Endothelial cell of umbilical vein (primary cell): ENCODE measurements around the gene ACADS. TPM values are rescaled to one million over a fixed set of nuclear protein-coding genes. Genes with fewer than 3 reads are reported as not detected.

Experiments used
- BruUV-seq: library from RNA; stranded (reverse); fragments of 400-500 nt; replicated peaks from 2 replicates; lab custom pipeline; 2021; lab: Mats Ljungman, UMichigan
- CTCF ChIA-PET: fragments of 300-600, 350-600 bp; sonication (Branson Sonifier 250); formaldehyde crosslinking; loops from one replicate; lab custom pipeline; 2021; ENCODE audit warnings: antibody characterized with exemption, inconsistent platforms; lab: Charles Lee
- POLR2A ChIA-PET: fragments of 300-600, 350-600 bp; sonication (Branson Sonifier 250); formaldehyde crosslinking; loops from one replicate; lab custom pipeline; 2021; ENCODE audit warnings: antibody characterized with exemption, inconsistent platforms; lab: Charles Lee
- DNase-seq: peaks from one replicate; pipeline ENCODE4 v3.0.0-alpha.2; 2011; ENCODE audit warnings: low read depth, low spot score
- FAIRE-seq: peaks from 2 replicates; lab custom pipeline; 2011; peaks lifted over from hg19 to GRCh38; lab: Jason Lieb, UNC
- H2AFZ ChIP-seq: 2 replicates; pipeline ENCODE4 v1.6.0; 2012; ENCODE audit warnings: low read depth, low read length, control low read depth, inconsistent platforms
- H3K27ac ChIP-seq: 2 replicates; pipeline ENCODE4 v1.5.1; 2011; ENCODE audit warnings: low read depth, mild to moderate bottlenecking, control low read depth, low read length, moderate library complexity; ENCODE audit not compliant: insufficient read depth
- H3K27me3 ChIP-seq, 2 experiments: 2 replicates each; pipeline versions ENCODE4 v1.6.0 to v1.6.1; 2011; ENCODE audit warnings: low read length in 2 of 2, mixed read lengths in 1 of 2; ENCODE audit not compliant: control insufficient read depth in 2 of 2, insufficient read depth in 2 of 2
- H3K36me3 ChIP-seq, 2 experiments: 2 replicates in 1 of 2; 3 replicates in 1 of 2; pipeline ENCODE4 v1.5.1; 2011; ENCODE audit warnings: low read length in 2 of 2, mild to moderate bottlenecking in 1 of 2, moderate library complexity in 1 of 2; ENCODE audit not compliant: control insufficient read depth in 2 of 2, insufficient read depth in 2 of 2; ENCODE audit errors: extremely low read depth in 1 of 2
- H3K4me1 ChIP-seq: 3 replicates; pipeline ENCODE4 v1.5.1; 2011; ENCODE audit warnings: mild to moderate bottlenecking, low read length; ENCODE audit not compliant: control insufficient read depth, insufficient read depth; ENCODE audit errors: extremely low read depth
- H3K4me2 ChIP-seq: 2 replicates; pipeline ENCODE4 v1.6.1; 2011; ENCODE audit warnings: low read length, control low read depth, mixed read lengths; ENCODE audit not compliant: insufficient read depth
- H3K4me3 ChIP-seq, 3 experiments: fragments of 200-600 bp in 1 of 3; sonication (generic), shearing (Covaris generic) in 1 of 3; replicated peaks in 1 of 3; 2 replicates each; pipeline ENCODE4 v1.5.1; 2011 to 2016; ENCODE audit warnings: control low read depth in 3 of 3, low read length in 3 of 3, mild to moderate bottlenecking in 2 of 3, inconsistent platforms in 1 of 3, low read depth in 1 of 3, moderate library complexity in 1 of 3; ENCODE audit not compliant: insufficient read depth in 1 of 3
- H3K79me2 ChIP-seq: 2 replicates; pipeline ENCODE4 v1.6.0; 2012; ENCODE audit warnings: low read length, inconsistent platforms; ENCODE audit not compliant: control insufficient read depth, insufficient read depth
- H3K9ac ChIP-seq: replicated peaks from 2 replicates; pipeline ENCODE3; 2011; ENCODE audit warnings: low read length, control low read depth; ENCODE audit not compliant: insufficient read depth; ENCODE audit errors: extremely low read depth
- H3K9me1 ChIP-seq: replicated peaks from 3 replicates; pipeline ENCODE4 v1.6.0; 2011; ENCODE audit warnings: mild to moderate bottlenecking, low read length; ENCODE audit not compliant: control insufficient read depth, insufficient read depth; ENCODE audit errors: extremely low read depth
- H3K9me3 ChIP-seq: replicated peaks from 2 replicates; pipeline ENCODE4 v1.5.1; 2012; ENCODE audit warnings: low read length, inconsistent platforms; ENCODE audit not compliant: control insufficient read depth, insufficient read depth
- H4K20me1 ChIP-seq: replicated peaks from 2 replicates; pipeline ENCODE3; 2011; ENCODE audit warnings: mild to moderate bottlenecking, low read length; ENCODE audit not compliant: control insufficient read depth, insufficient read depth; ENCODE audit errors: extremely low read depth
- EZH2 ChIP-seq: IDR thresholded peaks from 2 replicates; pipeline ENCODE4 v1.6.1; 2012; ENCODE audit warnings: borderline replicate concordance, low read depth, mild to moderate bottlenecking, moderate library complexity, low read length, inconsistent platforms; ENCODE audit not compliant: severe bottlenecking
- FOS ChIP-seq: IDR thresholded peaks from 2 replicates; pipeline ENCODE4 v1.6.1; 2011; ENCODE audit warnings: mild to moderate bottlenecking, low read length, moderate library complexity, borderline replicate concordance; ENCODE audit not compliant: insufficient read depth
- GATA2 ChIP-seq: IDR thresholded peaks from 2 replicates; pipeline ENCODE4 v1.7.0; 2011; ENCODE audit warnings: low read depth, mild to moderate bottlenecking, moderate library complexity, mixed read lengths, low read length; ENCODE audit not compliant: insufficient read length, insufficient read depth
- JUN ChIP-seq: IDR thresholded peaks from 2 replicates; pipeline ENCODE4 v1.6.1; 2011; ENCODE audit warnings: borderline replicate concordance, low read depth; ENCODE audit not compliant: insufficient read length, insufficient read depth
- MYC ChIP-seq: IDR thresholded peaks from one replicate; pipeline ENCODE4 v1.6.1; 2011; ENCODE audit warnings: mild to moderate bottlenecking, low read depth, low read length
- POLR2A ChIP-seq: IDR thresholded peaks from 2 replicates; pipeline ENCODE4 v1.6.1; 2012; ENCODE audit warnings: low read depth, mild to moderate bottlenecking, control low read depth, low read length
- POLR2AphosphoS5 ChIP-seq: IDR thresholded peaks from 2 replicates; pipeline ENCODE4 v1.6.1; 2012; ENCODE audit warnings: low read depth, mild to moderate bottlenecking, control low read depth, low read length, moderate library complexity; ENCODE audit not compliant: insufficient read depth
- dilution Hi-C: fragments of 300-500 bp; cut with MboI; formaldehyde crosslinking; loops from one replicate; pipeline ENCODE4 v1.15.0; 2019; ENCODE audit warnings: low sequenced_read_pairs; ENCODE audit not compliant: extremely low pct_ligation_motif_present
- intact Hi-C: fragments of 100-400 bp; cut with micrococcal nuclease; formaldehyde crosslinking; loops from one replicate; pipeline ENCODE4 v1.10.0; 2022
- polyA plus RNA-seq, 4 experiments: library from polyadenylated mRNA; depleted of rRNA in 3 of 4; stranded (reverse) in 3 of 4; unstranded in 1 of 4; fragments of >200 nt; gene quantifications; 2 replicates each; pipeline versions ENCODE4 v1.2.1 to v1.2.3, GENCODE V29; 2011 to 2012; ENCODE audit warnings: missing spikeins in 1 of 4
- total RNA-seq: library from RNA; stranded (reverse); gene quantifications from 2 replicates; pipeline ENCODE4 v1.2.3, GENCODE V29; 2021
- TF ChIP-seq, protein P1 (sequence below): IDR thresholded peaks from 2 replicates; pipeline ENCODE4 v1.6.1; 2011; ENCODE audit not compliant: insufficient read depth, insufficient read length
- TF ChIP-seq, protein P2 (sequence below), 2 donors: IDR thresholded peaks; 1 replicate in 1 of 2; 2 replicates in 1 of 2; pipeline ENCODE4 v1.5.1; 2011; ENCODE audit warnings: low read length in 2 of 2, mild to moderate bottlenecking in 2 of 2, moderate library complexity in 2 of 2, control low read depth in 1 of 2, inconsistent platforms in 1 of 2, low read depth in 1 of 2; ENCODE audit not compliant: insufficient read depth in 1 of 2; ENCODE audit errors: extremely low read depth in 1 of 2

ACADS gene
- total and polyA plus RNA-seq, 2 donors (not counting 3 experiments of a cell fraction or from before 2014, with no cell fraction given), result 8.2 to 8.9 TPM

DNA sequence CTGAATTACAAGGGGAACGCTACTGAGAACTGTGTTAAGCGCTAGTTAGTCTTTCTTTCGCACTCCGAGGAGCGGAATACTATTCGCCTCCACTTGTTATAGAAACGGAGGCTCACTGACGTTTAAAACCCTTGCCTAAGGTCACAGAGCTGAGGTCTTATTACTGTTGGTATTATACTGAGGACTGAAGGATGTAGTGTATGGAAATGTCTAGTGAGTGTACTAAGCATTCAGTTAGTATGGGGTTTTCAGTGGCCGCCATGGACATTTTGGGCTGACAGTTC, 826 bp downstream of the ACADS start:
- H3K79me2 ChIP-seq, result no peaks in the 10 kb centered on the region
- H3K4me2 ChIP-seq, result peak overlapping the region; percentile 90
- H2AFZ ChIP-seq, result no peak overlapping the region
- H3K4me1 ChIP-seq, result peaks cover 10% of the 10 kb centered on the region
- H3K27ac ChIP-seq, result no peak overlapping the region
- H3K36me3 ChIP-seq, result peaks cover 9 to 12% of the 10 kb centered on the region in 2 experiments
- ChIA-PET CTCF (no interaction called here), POLR2A (interaction anchor here (0.6 kb wide), 1 partner anchor 489 kb away, joined by 4 read pairs; no protein-coding TSS in a partner anchor)
- no TSS peak for BruUV-seq
- H3K9ac ChIP-seq, result no peak overlapping the region
- DNase-seq (no peak), FAIRE-seq (no peak)
- dilution Hi-C loops, result no loop called here
- H3K9me3 ChIP-seq, result no peaks in the 10 kb centered on the region
- H3K27me3 ChIP-seq, result no peaks in the 10 kb centered on the region
- TF ChIP-seq MYC (no peak), POLR2AphosphoS5 (no peak), FOS (no peak), EZH2 (no peak), JUN (no peak)
- TF ChIP-seq, protein P1, sequence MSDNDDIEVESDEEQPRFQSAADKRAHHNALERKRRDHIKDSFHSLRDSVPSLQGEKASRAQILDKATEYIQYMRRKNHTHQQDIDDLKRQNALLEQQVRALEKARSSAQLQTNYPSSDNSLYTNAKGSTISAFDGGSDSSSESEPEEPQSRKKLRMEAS, result no peak
- H3K9me1 ChIP-seq, result no peaks in the 10 kb centered on the region
- H4K20me1 ChIP-seq, result no peaks in the 10 kb centered on the region
- intact Hi-C loops, result loop anchor here (5.0 kb wide), 2 partner anchors 144 to 246 kb away; partner anchors contain the start of gene POP5
- H3K4me3 ChIP-seq, result peak overlapping the region in 1 of 3 experiments; percentile 56

DNA sequence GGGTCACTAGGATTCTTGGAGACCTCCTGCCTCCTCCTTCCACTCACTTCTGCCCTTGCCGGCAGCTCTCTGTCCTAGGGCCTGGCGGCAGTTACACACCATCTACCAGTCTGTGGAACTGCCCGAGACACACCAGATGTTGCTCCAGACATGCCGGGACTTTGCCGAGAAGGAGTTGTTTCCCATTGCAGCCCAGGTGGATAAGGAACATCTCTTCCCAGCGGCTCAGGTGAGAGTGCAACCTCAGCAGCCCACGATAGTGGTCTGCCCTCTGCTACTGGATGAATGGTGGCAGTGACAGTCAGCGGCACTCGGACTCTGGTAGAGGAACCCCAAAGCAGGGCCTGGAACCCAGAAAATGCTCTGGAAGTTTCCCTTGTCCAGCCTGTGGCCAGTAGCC, 1.3 kb downstream of the ACADS start:
- DNase-seq, result no peak
- Histone ChIP-seq H3K9ac (no peak overlapping the region), H3K27ac (no peak overlapping the region), H2AFZ (no peak overlapping the region), H3K4me3 (no peak overlapping the region), H3K9me1 (no peaks in the 10 kb centered on the region), H3K4me1 (peaks cover 10% of the 10 kb centered on the region), H3K4me2 (no peak overlapping the region), H3K36me3 (peaks cover 5 to 10% of the 10 kb centered on the region in 2 experiments), H3K79me2 (no peaks in the 10 kb centered on the region), H3K9me3 (no peaks in the 10 kb centered on the region), H3K27me3 (no peaks in the 10 kb centered on the region), H4K20me1 (no peaks in the 10 kb centered on the region)
- dilution Hi-C loops, result no loop called here
- BruUV-seq, result no TSS peak
- TF ChIP-seq JUN, result no peak
- no peak for TF ChIP-seq FOS
- TF ChIP-seq, protein P1, result no peak
- TF ChIP-seq, protein P2, sequence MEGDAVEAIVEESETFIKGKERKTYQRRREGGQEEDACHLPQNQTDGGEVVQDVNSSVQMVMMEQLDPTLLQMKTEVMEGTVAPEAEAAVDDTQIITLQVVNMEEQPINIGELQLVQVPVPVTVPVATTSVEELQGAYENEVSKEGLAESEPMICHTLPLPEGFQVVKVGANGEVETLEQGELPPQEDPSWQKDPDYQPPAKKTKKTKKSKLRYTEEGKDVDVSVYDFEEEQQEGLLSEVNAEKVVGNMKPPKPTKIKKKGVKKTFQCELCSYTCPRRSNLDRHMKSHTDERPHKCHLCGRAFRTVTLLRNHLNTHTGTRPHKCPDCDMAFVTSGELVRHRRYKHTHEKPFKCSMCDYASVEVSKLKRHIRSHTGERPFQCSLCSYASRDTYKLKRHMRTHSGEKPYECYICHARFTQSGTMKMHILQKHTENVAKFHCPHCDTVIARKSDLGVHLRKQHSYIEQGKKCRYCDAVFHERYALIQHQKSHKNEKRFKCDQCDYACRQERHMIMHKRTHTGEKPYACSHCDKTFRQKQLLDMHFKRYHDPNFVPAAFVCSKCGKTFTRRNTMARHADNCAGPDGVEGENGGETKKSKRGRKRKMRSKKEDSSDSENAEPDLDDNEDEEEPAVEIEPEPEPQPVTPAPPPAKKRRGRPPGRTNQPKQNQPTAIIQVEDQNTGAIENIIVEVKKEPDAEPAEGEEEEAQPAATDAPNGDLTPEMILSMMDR (IDR thresholded peaks at IDR 0.05; ENCODE audit: extremely low read depth in 1 of 2, insufficient read depth in 1 of 2, low read depth in 1 of 2, low read length in 2 of 2), result no peak
- no peak for TF ChIP-seq EZH2
- no peak for TF ChIP-seq POLR2A
- TF ChIP-seq POLR2AphosphoS5, result no peak
- TF ChIP-seq GATA2, result no peak
- no peak for TF ChIP-seq MYC
- ChIA-PET CTCF (no interaction called here), POLR2A (interaction anchor here (0.6 kb wide), 1 partner anchor 488 kb away, joined by 4 read pairs; no protein-coding TSS in a partner anchor)
- intact Hi-C loops, result loop anchor here (5.0 kb wide), 2 partner anchors 145 to 245 kb away; partner anchors contain the start of gene POP5
- FAIRE-seq, result no peak
